ENCODE data around the gene ZMIZ2. TPM values are rescaled to one million over a fixed set of nuclear protein-coding genes. Genes with fewer than 3 reads are reported as not detected.

ZMIZ2 gene
- total and polyA plus RNA-seq, 2 donors (not counting 1 experiment from before 2014, with no cell fraction given): 3.9 to 9.1 TPM

DNA sequence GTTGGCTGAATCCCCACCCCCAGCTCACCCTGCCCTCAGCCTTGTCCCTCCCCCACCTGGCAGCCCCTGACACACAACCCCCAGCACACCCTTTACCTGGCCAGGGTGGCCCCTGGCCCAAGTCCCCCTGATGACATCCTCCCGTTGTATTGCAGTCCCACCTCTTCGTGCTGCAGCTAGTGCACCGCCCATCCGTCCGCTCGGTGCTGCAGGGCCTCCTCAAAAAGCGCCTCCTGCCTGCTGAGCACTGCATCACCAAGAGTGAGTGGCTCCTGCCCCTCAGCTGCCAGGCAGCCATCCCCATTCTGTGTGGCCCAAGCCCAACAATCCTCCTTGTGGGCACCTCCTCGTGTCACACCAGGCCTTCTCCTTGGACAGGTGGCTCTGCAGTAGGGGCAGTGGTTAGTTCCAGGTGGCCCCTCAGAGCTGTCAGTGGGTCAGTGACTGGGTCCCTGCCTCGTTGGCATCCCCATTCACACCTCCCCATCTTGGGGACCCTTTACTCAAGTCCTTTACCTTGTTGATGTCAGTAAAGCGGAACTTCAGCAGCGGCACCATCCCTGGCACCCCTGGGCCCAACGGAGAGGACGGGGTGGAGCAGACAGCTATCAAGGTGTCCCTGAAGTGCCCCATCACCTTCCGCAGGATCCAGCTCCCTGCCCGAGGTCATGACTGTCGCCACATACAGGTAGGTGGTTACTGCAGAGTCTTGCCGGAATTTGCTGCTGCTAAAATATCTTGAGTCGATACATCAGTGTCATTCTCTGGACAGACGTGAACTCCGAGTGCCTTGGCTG is 14.3 kb downstream of the ZMIZ2 start:
- no peak overlapping the region for H2AFZ ChIP-seq (ENCODE audit: low read length)
- peaks cover 5% of the 10 kb centered on the region for H3K4me1 ChIP-seq (ENCODE audit: control insufficient read depth, extremely low read depth, insufficient read depth, low read length)
- DNase-seq (ENCODE audit: low read depth in 2 of 2): no peak
- no peaks in the 10 kb centered on the region for H4K20me1 ChIP-seq (ENCODE audit: control insufficient read depth, extremely low read depth, insufficient read depth, low read length)
- no peak overlapping the region for H3K9ac ChIP-seq (ENCODE audit: insufficient read depth, low read length)
- H3K27ac ChIP-seq (ENCODE audit: insufficient read depth, low read length): no peak overlapping the region
- no peak overlapping the region for H3K4me2 ChIP-seq (ENCODE audit: extremely low read depth, insufficient read depth, low read length)
- no peaks in the 10 kb centered on the region for H3K79me2 ChIP-seq (ENCODE audit: control insufficient read depth, insufficient read depth, low read length)
- TF ChIP-seq EZH2 (IDR thresholded peaks at IDR 0.05; ENCODE audit: low read length, missing control alignments): no peak
- TF ChIP-seq, protein P1, sequence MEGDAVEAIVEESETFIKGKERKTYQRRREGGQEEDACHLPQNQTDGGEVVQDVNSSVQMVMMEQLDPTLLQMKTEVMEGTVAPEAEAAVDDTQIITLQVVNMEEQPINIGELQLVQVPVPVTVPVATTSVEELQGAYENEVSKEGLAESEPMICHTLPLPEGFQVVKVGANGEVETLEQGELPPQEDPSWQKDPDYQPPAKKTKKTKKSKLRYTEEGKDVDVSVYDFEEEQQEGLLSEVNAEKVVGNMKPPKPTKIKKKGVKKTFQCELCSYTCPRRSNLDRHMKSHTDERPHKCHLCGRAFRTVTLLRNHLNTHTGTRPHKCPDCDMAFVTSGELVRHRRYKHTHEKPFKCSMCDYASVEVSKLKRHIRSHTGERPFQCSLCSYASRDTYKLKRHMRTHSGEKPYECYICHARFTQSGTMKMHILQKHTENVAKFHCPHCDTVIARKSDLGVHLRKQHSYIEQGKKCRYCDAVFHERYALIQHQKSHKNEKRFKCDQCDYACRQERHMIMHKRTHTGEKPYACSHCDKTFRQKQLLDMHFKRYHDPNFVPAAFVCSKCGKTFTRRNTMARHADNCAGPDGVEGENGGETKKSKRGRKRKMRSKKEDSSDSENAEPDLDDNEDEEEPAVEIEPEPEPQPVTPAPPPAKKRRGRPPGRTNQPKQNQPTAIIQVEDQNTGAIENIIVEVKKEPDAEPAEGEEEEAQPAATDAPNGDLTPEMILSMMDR (conservative IDR thresholded peaks at IDR 0.05 in 1 of 2, IDR thresholded peaks at IDR 0.05 in 1 of 2; ENCODE audit: low read depth in 1 of 2, low read length in 2 of 2): no peak
- H3K4me3 ChIP-seq (replicated peaks in 1 of 4; ENCODE audit: control extremely low read depth in 1 of 4, insufficient read depth in 1 of 4, low read depth in 3 of 4, low read length in 4 of 4): no peak overlapping the region
- H3K9me3 ChIP-seq (ENCODE audit: control insufficient read depth, insufficient read depth, low read depth, low read length): no peaks in the 10 kb centered on the region
- peaks cover 36% of the 10 kb centered on the region for H3K36me3 ChIP-seq (ENCODE audit: control insufficient read depth, insufficient read depth, low read length)
- no peaks in the 10 kb centered on the region for H3K27me3 ChIP-seq (ENCODE audit: control insufficient read depth, insufficient read depth, low read length)

DNA sequence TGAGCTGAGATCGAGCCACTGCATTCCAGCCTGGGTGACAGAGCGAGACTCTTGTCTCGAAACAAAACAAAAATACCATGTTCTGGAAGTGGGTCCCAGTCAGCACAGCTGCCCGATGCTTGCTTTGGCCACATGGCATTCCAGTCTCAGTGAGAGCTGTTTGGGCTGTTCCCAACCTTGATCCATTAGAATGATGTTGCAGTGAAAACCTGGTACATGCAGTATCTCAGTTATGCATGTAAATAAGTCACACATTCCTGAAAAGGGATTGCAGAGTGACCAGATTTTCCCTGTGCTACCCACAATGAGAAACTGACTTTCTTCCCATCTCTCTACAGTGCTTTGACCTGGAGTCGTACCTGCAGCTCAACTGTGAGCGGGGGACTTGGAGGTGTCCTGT is 15.4 kb downstream of the ZMIZ2 start:
- Histone ChIP-seq H3K27me3 (ENCODE audit: control insufficient read depth, insufficient read depth, low read length) (no peaks in the 10 kb centered on the region), H3K9me3 (ENCODE audit: control insufficient read depth, insufficient read depth, low read depth, low read length) (no peaks in the 10 kb centered on the region), H4K20me1 (ENCODE audit: control insufficient read depth, extremely low read depth, insufficient read depth, low read length) (no peaks in the 10 kb centered on the region), H3K79me2 (ENCODE audit: control insufficient read depth, insufficient read depth, low read length) (no peaks in the 10 kb centered on the region), H3K36me3 (ENCODE audit: control insufficient read depth, insufficient read depth, low read length) (peaks cover 35% of the 10 kb centered on the region), H3K4me1 (ENCODE audit: control insufficient read depth, extremely low read depth, insufficient read depth, low read length) (peaks cover 11% of the 10 kb centered on the region), H3K4me2 (ENCODE audit: extremely low read depth, insufficient read depth, low read length) (no peak overlapping the region), H3K27ac (ENCODE audit: insufficient read depth, low read length) (no peak overlapping the region), H3K4me3 (replicated peaks in 1 of 4; ENCODE audit: control extremely low read depth in 1 of 4, insufficient read depth in 1 of 4, low read depth in 3 of 4, low read length in 4 of 4) (no peak overlapping the region), H3K9ac (ENCODE audit: insufficient read depth, low read length) (no peak overlapping the region), H2AFZ (ENCODE audit: low read length) (no peak overlapping the region)
- DNase-seq (ENCODE audit: low read depth in 2 of 2): no peak
- TF ChIP-seq, protein P1 (conservative IDR thresholded peaks at IDR 0.05 in 1 of 2, IDR thresholded peaks at IDR 0.05 in 1 of 2; ENCODE audit: low read depth in 1 of 2, low read length in 2 of 2): no peak
- no peak for TF ChIP-seq EZH2 (IDR thresholded peaks at IDR 0.05; ENCODE audit: low read length, missing control alignments)

DNA sequence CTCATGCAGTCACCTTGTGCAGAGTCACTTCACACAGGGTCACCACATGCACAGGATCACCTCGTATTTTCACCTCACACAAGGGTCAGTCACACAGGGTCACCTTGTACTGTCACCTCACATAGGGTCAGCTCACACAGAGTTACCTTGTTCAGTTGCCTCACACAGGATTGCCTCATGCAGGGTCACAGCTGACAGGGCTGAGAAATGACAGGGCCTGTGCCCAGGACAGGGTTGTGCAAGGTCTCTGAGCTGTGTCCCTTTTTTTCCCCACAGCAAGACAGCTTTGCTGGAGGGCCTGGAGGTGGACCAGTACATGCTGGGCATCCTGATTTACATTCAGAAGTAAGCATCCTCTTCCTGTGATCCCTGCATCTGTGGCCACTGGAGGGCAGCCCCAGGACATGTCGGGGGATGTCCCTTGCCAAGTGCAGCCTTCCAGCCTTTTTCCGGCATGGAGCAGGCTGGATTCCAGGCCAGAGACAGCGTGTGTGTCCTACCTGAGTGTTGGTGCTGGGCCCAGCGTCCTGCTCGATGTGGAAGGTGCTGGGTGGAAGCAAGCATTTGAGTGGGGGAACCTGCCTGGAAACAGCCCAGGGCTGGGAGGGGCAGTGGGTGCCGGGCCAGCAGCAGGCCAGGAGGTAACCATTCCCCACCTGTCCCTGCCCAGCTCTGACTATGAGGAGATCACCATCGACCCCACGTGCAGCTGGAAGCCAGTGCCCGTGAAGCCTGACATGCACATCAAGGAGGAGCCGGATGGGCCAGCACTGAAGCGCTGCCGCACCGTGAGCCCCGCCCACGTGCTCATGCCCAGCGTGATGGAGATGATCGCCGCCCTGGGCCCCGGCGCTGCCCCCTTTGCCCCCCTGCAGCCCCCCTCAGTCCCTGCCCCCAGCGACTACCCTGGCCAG is 16.3 kb downstream of the ZMIZ2 start:
- TF ChIP-seq, protein P1 (conservative IDR thresholded peaks at IDR 0.05 in 1 of 2, IDR thresholded peaks at IDR 0.05 in 1 of 2; ENCODE audit: low read depth in 1 of 2, low read length in 2 of 2): no peak
- TF ChIP-seq EZH2 (IDR thresholded peaks at IDR 0.05; ENCODE audit: low read length, missing control alignments): no peak
- no peaks in the 10 kb centered on the region for H4K20me1 ChIP-seq (ENCODE audit: control insufficient read depth, extremely low read depth, insufficient read depth, low read length)
- no peaks in the 10 kb centered on the region for H3K27me3 ChIP-seq (ENCODE audit: control insufficient read depth, insufficient read depth, low read length)
- H3K4me1 ChIP-seq (ENCODE audit: control insufficient read depth, extremely low read depth, insufficient read depth, low read length): peaks cover 17% of the 10 kb centered on the region
- H3K79me2 ChIP-seq (ENCODE audit: control insufficient read depth, insufficient read depth, low read length): no peaks in the 10 kb centered on the region
- no peak overlapping the region for H3K27ac ChIP-seq (ENCODE audit: insufficient read depth, low read length)
- no peak overlapping the region for H3K9ac ChIP-seq (ENCODE audit: insufficient read depth, low read length)
- H3K4me3 ChIP-seq (replicated peaks in 1 of 4; ENCODE audit: control extremely low read depth in 1 of 4, insufficient read depth in 1 of 4, low read depth in 3 of 4, low read length in 4 of 4): no peak overlapping the region
- H3K4me2 ChIP-seq (ENCODE audit: extremely low read depth, insufficient read depth, low read length): no peak overlapping the region
- no peak for DNase-seq (ENCODE audit: low read depth in 2 of 2)
- H3K9me3 ChIP-seq (ENCODE audit: control insufficient read depth, insufficient read depth, low read depth, low read length): no peaks in the 10 kb centered on the region
- peaks cover 35% of the 10 kb centered on the region for H3K36me3 ChIP-seq (ENCODE audit: control insufficient read depth, insufficient read depth, low read length)
- no peak overlapping the region for H2AFZ ChIP-seq (ENCODE audit: low read length)
